ENCODE measurements around the gene APBA3. TPM values are rescaled to one million over a fixed set of nuclear protein-coding genes. Genes with fewer than 3 reads are reported as not detected.

APBA3 gene
- total and polyA plus RNA-seq, 2 of the 4 experiments (the other 2 are of a cell fraction) = 9.5 to 18.4 TPM

- CTCF ChIA-PET = interaction anchor here (2.0 kb wide), 1 partner anchor 10 kb away, joined by 5 read pairs; the partner anchor contains the start of gene PIP5K1C
- Histone ChIP-seq H3K9me1 (ENCODE audit: insufficient read depth, low read length) (no peaks in the 10 kb centered on the region), H2BK20ac (ENCODE audit: low read depth, low read length) (no peak overlapping the region), H3K9ac (ENCODE audit: low read depth, low read length) (no peak overlapping the region), H3K14ac (replicated peaks; ENCODE audit: low read depth, low read length) (no peak overlapping the region), H4K5ac (ENCODE audit: low read depth, low read length) (no peak overlapping the region), H2BK15ac (ENCODE audit: low read depth, low read length) (no peak overlapping the region), H3K23ac (ENCODE audit: low read depth, low read length) (no peak overlapping the region), H3K56ac (ENCODE audit: extremely low read depth, insufficient read depth, low read length) (no peak overlapping the region), H3K79me1 (ENCODE audit: low read depth in 1 of 2, low read length in 2 of 2) (no peaks in the 10 kb centered on the region), H2AFZ (replicated peaks; ENCODE audit: low read length, poor library complexity) (no peak overlapping the region), H3K36me3 (ENCODE audit: control insufficient read depth, insufficient read depth, low read length) (no peaks in the 10 kb centered on the region), H2AK5ac (ENCODE audit: low read depth, low read length) (no peak overlapping the region), H3K4me3 (ENCODE audit: insufficient read depth, low read depth, low read length) (no peak overlapping the region), H3K4me1 (ENCODE audit: control insufficient read depth, insufficient read depth, low read length) (no peaks in the 10 kb centered on the region), H4K8ac (ENCODE audit: low read depth in 2 of 2, low read length in 2 of 2) (no peak overlapping the region), H2BK5ac (ENCODE audit: low read depth, low read length, poor library complexity, severe bottlenecking) (no peak overlapping the region), H4K91ac (ENCODE audit: insufficient read depth, low read depth, low read length) (no peak overlapping the region), H3K18ac (ENCODE audit: low read depth, low read length) (no peak overlapping the region), H3K4ac (ENCODE audit: low read depth, low read length) (no peak overlapping the region), H3K9me3 (ENCODE audit: control insufficient read depth, insufficient read depth, low read length) (no peaks in the 10 kb centered on the region), H3K27ac (ENCODE audit: insufficient read depth, low read length) (no peak overlapping the region), H4K20me1 (ENCODE audit: insufficient read depth, low read length) (no peaks in the 10 kb centered on the region), H3K4me2 (ENCODE audit: low read depth, low read length) (no peak overlapping the region), H2AK9ac (replicated peaks; ENCODE audit: low read depth, low read length, poor library complexity) (peak overlapping the region; percentile 5), H2BK120ac (ENCODE audit: low read depth, low read length) (no peak overlapping the region), H3K27me3 (ENCODE audit: control insufficient read depth, insufficient read depth, low read length) (peaks cover 20% of the 10 kb centered on the region)
- no TSS peak for BruUV-seq (replicated peaks)
- in situ Hi-C loops (cut with MboI; ENCODE audit: low sequenced_read_pairs) = no loop called here
- intact Hi-C loops (cut with micrococcal nuclease) = no loop called here
- dilution Hi-C loops (cut with HindIII; ENCODE audit: low sequenced_read_pairs, unreplicated experiment) = no loop called here
- TF ChIP-seq CTCF (conservative IDR thresholded peaks at IDR 0.05; ENCODE audit: low read depth, low read length) = no peak
- no peak for TF ChIP-seq MXI1 (IDR thresholded peaks at IDR 0.05; ENCODE audit: borderline replicate concordance, low read depth, low read length)
- no peak for TF ChIP-seq USF2 (IDR thresholded peaks at IDR 0.05; ENCODE audit: low read depth, low read length)
- WGBS, 2 experiments (ENCODE audit: extremely low coverage in 2 of 2, insufficient read length in 1 of 2) = 37% methylated on average over 6 of the region's 20 CpGs; no CpG with 5 or more reads in 1 of the 2 experiments
- peak; percentile 42 for ATAC-seq (ENCODE audit: low read depth)
- peak; percentile 43 for DNase-seq
- POLR2A ChIA-PET (ENCODE audit: unreplicated experiment) = no interaction called here
These were observed 51.2 kb downstream of the APBA3 start for GRCh38 chr19:3710265-3710812.
